ENCODE data around the gene GALR3. TPM values are rescaled to one million over a fixed set of nuclear protein-coding genes. Genes with fewer than 3 reads are reported as not detected.

Gene GALR3
- total RNA-seq, 1 donor from 2014 or later = not detected

DNA sequence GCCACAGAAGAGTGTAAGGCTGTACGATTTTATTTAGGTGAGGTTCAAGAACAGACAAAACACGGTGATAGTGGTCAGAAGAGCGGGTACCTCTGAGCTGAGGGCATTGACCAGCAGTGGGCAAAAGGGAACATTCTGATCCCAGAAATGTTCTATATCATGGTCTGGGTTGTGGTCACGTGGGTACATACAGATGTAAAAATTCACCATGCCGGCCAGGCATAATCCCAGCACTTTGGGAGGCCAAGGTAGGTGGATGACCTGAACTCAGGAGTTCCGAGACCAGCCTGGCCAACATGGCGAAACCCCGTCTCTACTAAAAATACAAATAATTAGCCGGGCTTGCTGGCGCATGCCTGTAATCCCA is 46.6 kb upstream of the GALR3 start:
- Histone ChIP-seq H3K27me3 (ENCODE audit: insufficient read depth, low read length) (no peaks in the 10 kb centered on the region), H3K9ac (ENCODE audit: low read length) (peak overlapping the region; percentile 76), H3K79me2 (ENCODE audit: insufficient read depth, low read length) (no peaks in the 10 kb centered on the region), H3K9me3 (ENCODE audit: insufficient read depth, low read depth, low read length) (no peaks in the 10 kb centered on the region), H4K20me1 (ENCODE audit: insufficient read depth, low read length) (no peaks in the 10 kb centered on the region), H3K27ac (ENCODE audit: low read depth, low read length) (peak overlapping the region; percentile 91), H3K4me2 (ENCODE audit: low read length) (peak overlapping the region; percentile 64), H3K4me3 (ENCODE audit: insufficient read depth, low read depth, low read length) (peak overlapping the region; percentile 21), H3K36me3 (ENCODE audit: insufficient read depth, low read length) (peaks cover 6% of the 10 kb centered on the region), H2AFZ (ENCODE audit: low read depth, low read length) (no peak overlapping the region), H3K4me1 (ENCODE audit: insufficient read depth, low read length) (peaks cover 19% of the 10 kb centered on the region)
- Mint-ChIP-seq H3K9me3 (ENCODE audit: unreplicated experiment) (no peaks in the 10 kb centered on the region), H3K27me3 (ENCODE audit: low read depth, unreplicated experiment) (no peaks in the 10 kb centered on the region), H3K4me3 (ENCODE audit: unreplicated experiment) (no peak overlapping the region), H3K36me3 (ENCODE audit: low read depth, unreplicated experiment) (peaks cover 12% of the 10 kb centered on the region), H3K27ac (ENCODE audit: unreplicated experiment) (no peak overlapping the region), H3K4me1 (ENCODE audit: low read depth, unreplicated experiment) (no peaks in the 10 kb centered on the region)
- DNase-seq (ENCODE audit: low read depth) = no peak
- TF ChIP-seq EZH2 (IDR thresholded peaks at IDR 0.05; ENCODE audit: insufficient read depth, low read length) = no peak
- TF ChIP-seq, protein P1, sequence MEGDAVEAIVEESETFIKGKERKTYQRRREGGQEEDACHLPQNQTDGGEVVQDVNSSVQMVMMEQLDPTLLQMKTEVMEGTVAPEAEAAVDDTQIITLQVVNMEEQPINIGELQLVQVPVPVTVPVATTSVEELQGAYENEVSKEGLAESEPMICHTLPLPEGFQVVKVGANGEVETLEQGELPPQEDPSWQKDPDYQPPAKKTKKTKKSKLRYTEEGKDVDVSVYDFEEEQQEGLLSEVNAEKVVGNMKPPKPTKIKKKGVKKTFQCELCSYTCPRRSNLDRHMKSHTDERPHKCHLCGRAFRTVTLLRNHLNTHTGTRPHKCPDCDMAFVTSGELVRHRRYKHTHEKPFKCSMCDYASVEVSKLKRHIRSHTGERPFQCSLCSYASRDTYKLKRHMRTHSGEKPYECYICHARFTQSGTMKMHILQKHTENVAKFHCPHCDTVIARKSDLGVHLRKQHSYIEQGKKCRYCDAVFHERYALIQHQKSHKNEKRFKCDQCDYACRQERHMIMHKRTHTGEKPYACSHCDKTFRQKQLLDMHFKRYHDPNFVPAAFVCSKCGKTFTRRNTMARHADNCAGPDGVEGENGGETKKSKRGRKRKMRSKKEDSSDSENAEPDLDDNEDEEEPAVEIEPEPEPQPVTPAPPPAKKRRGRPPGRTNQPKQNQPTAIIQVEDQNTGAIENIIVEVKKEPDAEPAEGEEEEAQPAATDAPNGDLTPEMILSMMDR (IDR thresholded peaks at IDR 0.05; ENCODE audit: insufficient read depth, low read depth, low read length) = no peak
- no peak for FAIRE-seq

DNA sequence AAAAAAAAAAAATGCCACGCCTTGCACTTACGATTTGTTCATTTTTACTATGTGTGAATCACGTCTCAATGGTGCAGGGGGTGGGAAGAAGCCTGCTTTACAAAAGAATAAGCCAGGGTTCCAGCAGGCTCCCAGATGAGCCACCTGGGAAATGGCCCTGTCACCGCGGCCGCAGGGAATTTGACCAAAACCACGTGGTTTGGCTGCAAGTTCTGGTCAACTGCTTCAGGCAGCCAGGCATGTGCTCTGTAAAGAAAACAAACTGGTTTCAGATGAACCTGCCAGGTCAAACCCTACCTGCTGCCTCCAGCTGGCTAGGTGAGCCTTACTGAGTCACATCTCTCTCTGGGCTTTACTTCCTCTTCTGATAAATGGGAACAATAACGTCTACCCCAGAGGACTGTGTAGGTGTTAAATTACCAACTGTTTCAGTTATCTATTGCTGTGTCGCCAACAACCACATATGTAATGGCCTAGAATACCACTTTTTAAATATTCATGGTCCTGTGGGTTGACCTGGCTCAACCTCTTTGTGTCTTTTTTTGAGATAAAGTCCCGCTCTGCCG is 46.0 kb upstream of the GALR3 start:
- TF ChIP-seq, protein P1 (IDR thresholded peaks at IDR 0.05; ENCODE audit: insufficient read depth, low read depth, low read length) = no peak
- no peak for TF ChIP-seq EZH2 (IDR thresholded peaks at IDR 0.05; ENCODE audit: insufficient read depth, low read length)
- Histone ChIP-seq H3K9ac (ENCODE audit: low read length) (peak overlapping the region; percentile 76), H3K27me3 (ENCODE audit: insufficient read depth, low read length) (no peaks in the 10 kb centered on the region), H3K79me2 (ENCODE audit: insufficient read depth, low read length) (no peaks in the 10 kb centered on the region), H4K20me1 (ENCODE audit: insufficient read depth, low read length) (no peaks in the 10 kb centered on the region), H3K4me3 (ENCODE audit: insufficient read depth, low read depth, low read length) (peak overlapping the region; percentile 21), H3K36me3 (ENCODE audit: insufficient read depth, low read length) (peaks cover 4% of the 10 kb centered on the region), H2AFZ (ENCODE audit: low read depth, low read length) (no peak overlapping the region), H3K4me2 (ENCODE audit: low read length) (peak overlapping the region; percentile 64), H3K4me1 (ENCODE audit: insufficient read depth, low read length) (peaks cover 22% of the 10 kb centered on the region), H3K9me3 (ENCODE audit: insufficient read depth, low read depth, low read length) (no peaks in the 10 kb centered on the region), H3K27ac (ENCODE audit: low read depth, low read length) (peak overlapping the region; percentile 91)
- DNase-seq (ENCODE audit: low read depth) = peak; percentile 87
- H3K27ac Mint-ChIP-seq (ENCODE audit: unreplicated experiment) = no peak overlapping the region
- H3K9me3 Mint-ChIP-seq (ENCODE audit: unreplicated experiment) = no peaks in the 10 kb centered on the region
- H3K27me3 Mint-ChIP-seq (ENCODE audit: low read depth, unreplicated experiment) = no peaks in the 10 kb centered on the region
- no peaks in the 10 kb centered on the region for H3K4me1 Mint-ChIP-seq (ENCODE audit: low read depth, unreplicated experiment)
- no peak for FAIRE-seq
- peaks cover 12% of the 10 kb centered on the region for H3K36me3 Mint-ChIP-seq (ENCODE audit: low read depth, unreplicated experiment)
- H3K4me3 Mint-ChIP-seq (ENCODE audit: unreplicated experiment) = no peak overlapping the region

DNA sequence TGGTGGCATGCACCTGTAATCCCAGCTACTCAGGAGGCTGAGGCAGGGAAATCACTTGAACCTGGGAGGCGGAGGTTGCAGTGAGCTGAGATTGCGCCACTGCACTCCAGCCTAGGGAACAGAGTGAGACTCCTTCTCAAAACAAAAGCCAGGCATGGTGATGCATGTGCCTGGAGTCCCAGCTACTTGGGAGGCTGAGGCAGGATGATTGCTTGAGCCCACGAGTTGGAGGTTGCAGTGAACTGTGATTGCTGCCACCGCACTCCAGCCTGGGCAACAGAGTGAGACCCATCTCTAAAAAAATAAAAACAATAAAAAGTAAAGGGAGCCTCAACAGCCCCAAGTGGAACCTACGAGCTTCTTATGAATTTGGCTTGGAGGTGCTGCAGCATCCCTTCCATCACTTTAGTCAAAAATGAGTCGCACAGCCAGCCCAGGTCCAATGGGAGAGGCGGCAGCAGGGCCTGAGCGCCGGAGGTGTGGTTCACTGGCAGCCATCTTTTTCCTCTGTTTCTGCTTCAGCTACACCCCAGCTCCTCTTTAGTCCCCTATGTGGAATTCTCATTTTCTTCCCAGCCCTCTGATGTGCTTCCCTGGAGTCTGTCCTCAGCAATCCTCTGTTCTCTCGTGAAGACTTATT is 44.7 kb upstream of the GALR3 start:
- Histone ChIP-seq H2AFZ (ENCODE audit: low read depth, low read length) (no peak overlapping the region), H4K20me1 (ENCODE audit: insufficient read depth, low read length) (no peaks in the 10 kb centered on the region), H3K9ac (ENCODE audit: low read length) (no peak overlapping the region), H3K4me2 (ENCODE audit: low read length) (no peak overlapping the region), H3K27ac (ENCODE audit: low read depth, low read length) (no peak overlapping the region), H3K4me3 (ENCODE audit: insufficient read depth, low read depth, low read length) (no peak overlapping the region), H3K4me1 (ENCODE audit: insufficient read depth, low read length) (peaks cover 26% of the 10 kb centered on the region), H3K27me3 (ENCODE audit: insufficient read depth, low read length) (no peaks in the 10 kb centered on the region), H3K36me3 (ENCODE audit: insufficient read depth, low read length) (no peaks in the 10 kb centered on the region), H3K9me3 (ENCODE audit: insufficient read depth, low read depth, low read length) (no peaks in the 10 kb centered on the region), H3K79me2 (ENCODE audit: insufficient read depth, low read length) (no peaks in the 10 kb centered on the region)
- H3K36me3 Mint-ChIP-seq (ENCODE audit: low read depth, unreplicated experiment) = peaks cover 9% of the 10 kb centered on the region
- no peaks in the 10 kb centered on the region for H3K4me1 Mint-ChIP-seq (ENCODE audit: low read depth, unreplicated experiment)
- FAIRE-seq (no peak), DNase-seq (ENCODE audit: low read depth) (no peak)
- H3K27me3 Mint-ChIP-seq (ENCODE audit: low read depth, unreplicated experiment) = peaks cover 3% of the 10 kb centered on the region
- no peak overlapping the region for H3K27ac Mint-ChIP-seq (ENCODE audit: unreplicated experiment)
- H3K9me3 Mint-ChIP-seq (ENCODE audit: unreplicated experiment) = no peaks in the 10 kb centered on the region
- H3K4me3 Mint-ChIP-seq (ENCODE audit: unreplicated experiment) = no peak overlapping the region
- no peak for TF ChIP-seq EZH2 (IDR thresholded peaks at IDR 0.05; ENCODE audit: insufficient read depth, low read length)
- TF ChIP-seq, protein P1 (IDR thresholded peaks at IDR 0.05; ENCODE audit: insufficient read depth, low read depth, low read length) = no peak

All from astrocyte (in vitro differentiated cells and primary cell).